Measurements from ENCODE around the gene KCTD5. TPM values are rescaled to one million over a fixed set of nuclear protein-coding genes. Genes with fewer than 3 reads are reported as not detected.
"Not testable (repeated sequence)": the region's sequence is repeated elsewhere in the genome, so short reads cannot be mapped to it uniquely, and the experiment has no call there.

Gene KCTD5
- total RNA-seq, 4 donors from 2014 or later = 4.6 to 21.6 (median 12.7) TPM

DNA sequence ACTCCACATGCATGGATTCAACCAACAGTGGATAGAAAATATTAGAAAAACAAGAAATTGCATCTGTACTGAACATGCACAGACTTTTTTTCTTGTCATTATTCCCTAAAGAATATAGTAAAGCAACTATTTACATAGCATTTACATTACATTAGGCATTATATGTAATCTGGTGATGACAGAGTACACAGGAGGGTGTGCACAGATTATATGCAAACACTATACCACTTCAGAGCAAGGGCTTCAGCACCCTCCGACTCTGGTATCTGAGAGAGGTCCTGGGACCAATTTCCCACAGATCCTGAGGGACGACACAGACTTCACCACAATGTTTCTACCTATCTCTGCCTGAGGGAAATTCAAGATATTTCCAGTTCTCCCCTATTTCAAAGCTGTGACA is 25.3 kb upstream of the KCTD5 start:
- no peaks in the 10 kb centered on the region for H3K27me3 ChIP-seq

DNA sequence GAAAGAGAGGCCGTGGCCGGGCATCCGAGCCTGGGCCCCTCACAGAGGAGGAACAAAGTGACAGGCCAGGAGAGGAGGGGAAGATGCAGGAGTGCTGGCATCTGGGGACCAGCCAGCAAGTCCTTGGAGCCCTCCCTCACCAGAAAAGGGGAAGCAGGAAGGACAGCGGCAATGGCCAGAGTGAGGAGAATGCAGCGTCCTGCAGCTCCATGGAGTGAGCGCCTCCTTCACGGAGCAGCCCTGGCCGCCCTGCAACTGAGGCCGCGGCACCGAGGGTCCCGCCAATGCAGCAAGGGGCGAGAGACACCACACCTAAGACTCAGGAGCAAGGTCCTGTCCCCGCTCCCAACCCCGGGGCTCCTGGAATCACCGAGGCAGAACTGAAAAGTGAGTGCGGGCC is 24.5 kb upstream of the KCTD5 start:
- intact Hi-C loops (cut with DNase I; ENCODE audit: low total_unique reads); H3K9me3 ChIP-seq; DNase-seq: not testable (repeated sequence)

More for the DNA sequence above, 25.3 kb upstream of the KCTD5 start:
- Histone ChIP-seq H3K9me3 (no peaks in the 10 kb centered on the region), H3K4me3 (no peak overlapping the region), H3K36me3 (no peaks in the 10 kb centered on the region), H3K27ac (no peak overlapping the region), H3K4me1 (peaks cover 0 to 7% of the 10 kb centered on the region in 2 donors)
- TF ChIP-seq POLR2A (IDR thresholded peaks at IDR 0.05) = no peak
- TF ChIP-seq, protein P1, sequence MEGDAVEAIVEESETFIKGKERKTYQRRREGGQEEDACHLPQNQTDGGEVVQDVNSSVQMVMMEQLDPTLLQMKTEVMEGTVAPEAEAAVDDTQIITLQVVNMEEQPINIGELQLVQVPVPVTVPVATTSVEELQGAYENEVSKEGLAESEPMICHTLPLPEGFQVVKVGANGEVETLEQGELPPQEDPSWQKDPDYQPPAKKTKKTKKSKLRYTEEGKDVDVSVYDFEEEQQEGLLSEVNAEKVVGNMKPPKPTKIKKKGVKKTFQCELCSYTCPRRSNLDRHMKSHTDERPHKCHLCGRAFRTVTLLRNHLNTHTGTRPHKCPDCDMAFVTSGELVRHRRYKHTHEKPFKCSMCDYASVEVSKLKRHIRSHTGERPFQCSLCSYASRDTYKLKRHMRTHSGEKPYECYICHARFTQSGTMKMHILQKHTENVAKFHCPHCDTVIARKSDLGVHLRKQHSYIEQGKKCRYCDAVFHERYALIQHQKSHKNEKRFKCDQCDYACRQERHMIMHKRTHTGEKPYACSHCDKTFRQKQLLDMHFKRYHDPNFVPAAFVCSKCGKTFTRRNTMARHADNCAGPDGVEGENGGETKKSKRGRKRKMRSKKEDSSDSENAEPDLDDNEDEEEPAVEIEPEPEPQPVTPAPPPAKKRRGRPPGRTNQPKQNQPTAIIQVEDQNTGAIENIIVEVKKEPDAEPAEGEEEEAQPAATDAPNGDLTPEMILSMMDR (IDR thresholded peaks at IDR 0.05) = no peak
- no peak for DNase-seq
- intact Hi-C loops (cut with DNase I; ENCODE audit: low total_unique reads) = no loop called here

DNA sequence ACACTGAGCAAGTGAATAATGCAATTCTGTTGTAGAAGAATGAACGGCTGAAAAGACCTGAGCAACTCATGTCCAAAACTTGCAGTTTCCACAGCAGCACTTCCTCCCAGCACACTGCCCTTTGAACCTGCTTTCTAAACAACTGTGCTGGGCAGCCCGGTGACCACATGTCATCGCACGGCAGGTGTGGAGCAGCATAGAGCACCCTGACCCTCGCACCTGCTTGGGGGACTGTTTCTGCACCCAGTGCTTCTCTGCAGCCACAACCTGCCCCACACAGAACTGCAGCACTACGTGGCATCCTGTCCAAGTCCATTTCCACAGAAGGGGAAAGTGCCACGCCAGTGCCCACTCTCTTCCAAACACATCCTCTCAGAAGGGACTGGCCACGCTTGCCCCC is 22.8 kb upstream of the KCTD5 start:
- DNase-seq; H3K4me3 ChIP-seq; H3K4me1 ChIP-seq; intact Hi-C loops (cut with DNase I; ENCODE audit: low total_unique reads); H3K9me3 ChIP-seq; H3K27me3 ChIP-seq; H3K36me3 ChIP-seq: not testable (repeated sequence)
- peak overlapping the region in 1 of 2 donors; percentile 91 for H3K27ac ChIP-seq

More for the DNA sequence above, 24.5 kb upstream of the KCTD5 start:
- H3K27ac ChIP-seq, H3K36me3 ChIP-seq, H3K27me3 ChIP-seq, H3K4me3 ChIP-seq, H3K4me1 ChIP-seq: not testable (repeated sequence)

DNA sequence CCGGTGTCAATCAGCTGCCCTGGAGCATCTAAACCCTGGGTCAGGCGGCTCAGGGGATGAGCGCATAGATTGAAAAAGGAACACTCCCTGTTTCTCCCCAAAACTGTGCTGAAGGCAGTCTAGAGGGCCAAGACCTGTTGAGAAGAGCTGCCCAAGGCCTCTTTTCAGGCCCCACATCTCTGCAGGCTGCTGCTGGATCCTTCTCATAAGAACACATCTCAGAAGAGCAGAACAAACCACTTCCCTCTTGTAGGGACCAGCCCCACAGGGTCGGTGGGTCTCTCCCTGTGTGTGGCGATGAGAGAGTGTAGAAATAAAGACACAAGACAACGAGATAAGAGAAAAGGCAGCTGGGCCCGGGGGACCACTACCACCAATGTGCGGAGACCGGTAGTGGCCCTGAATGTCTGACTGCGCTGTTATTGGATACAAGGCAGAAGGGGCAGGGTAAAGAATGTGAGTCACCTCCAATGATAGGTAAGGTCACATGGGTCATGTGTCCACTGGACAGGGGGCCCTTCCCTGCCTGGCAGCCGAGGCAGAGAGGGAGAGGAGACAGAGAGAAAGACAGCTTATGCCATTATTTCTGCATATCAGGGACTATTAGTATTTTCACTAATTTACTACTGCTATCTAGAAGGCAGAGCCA is 22.2 kb upstream of the KCTD5 start:
- H3K27me3 ChIP-seq; H3K4me3 ChIP-seq; H3K36me3 ChIP-seq; intact Hi-C loops (cut with DNase I; ENCODE audit: low total_unique reads); H3K9me3 ChIP-seq; DNase-seq; H3K4me1 ChIP-seq: not testable (repeated sequence)
- peak overlapping the region in 1 of 2 donors; percentile 91 for H3K27ac ChIP-seq

DNA sequence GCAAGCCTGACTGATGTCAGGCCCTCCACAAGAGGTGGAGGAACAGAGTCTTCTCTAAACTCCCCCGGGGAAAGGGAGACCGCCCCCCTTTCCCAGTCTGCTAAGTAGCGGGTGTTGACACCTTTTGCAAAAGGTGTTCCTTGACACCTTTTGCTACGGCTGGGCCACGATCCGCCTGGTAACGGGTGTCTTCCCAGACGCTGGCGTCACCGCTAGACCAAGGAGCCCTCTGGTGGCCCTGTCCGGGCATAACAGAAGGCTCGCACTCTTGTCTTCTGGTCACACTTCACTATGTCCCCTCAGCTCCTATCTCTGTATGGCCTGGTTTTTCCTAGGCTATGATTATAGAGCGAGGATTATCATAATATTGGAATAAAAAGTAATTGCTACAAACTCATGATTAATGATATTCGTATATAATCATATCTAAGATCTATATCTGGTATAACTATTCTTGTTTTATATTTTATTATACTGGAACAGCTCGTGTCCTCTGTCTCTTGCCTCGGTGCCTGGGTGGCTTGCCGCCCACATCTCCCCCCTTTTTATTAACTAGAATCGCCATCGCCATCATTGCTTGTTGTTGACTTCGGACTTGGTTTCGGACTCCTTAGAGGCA is 21.5 kb upstream of the KCTD5 start:
- H3K27ac ChIP-seq = peak overlapping the region; percentile 45 to 91

DNA sequence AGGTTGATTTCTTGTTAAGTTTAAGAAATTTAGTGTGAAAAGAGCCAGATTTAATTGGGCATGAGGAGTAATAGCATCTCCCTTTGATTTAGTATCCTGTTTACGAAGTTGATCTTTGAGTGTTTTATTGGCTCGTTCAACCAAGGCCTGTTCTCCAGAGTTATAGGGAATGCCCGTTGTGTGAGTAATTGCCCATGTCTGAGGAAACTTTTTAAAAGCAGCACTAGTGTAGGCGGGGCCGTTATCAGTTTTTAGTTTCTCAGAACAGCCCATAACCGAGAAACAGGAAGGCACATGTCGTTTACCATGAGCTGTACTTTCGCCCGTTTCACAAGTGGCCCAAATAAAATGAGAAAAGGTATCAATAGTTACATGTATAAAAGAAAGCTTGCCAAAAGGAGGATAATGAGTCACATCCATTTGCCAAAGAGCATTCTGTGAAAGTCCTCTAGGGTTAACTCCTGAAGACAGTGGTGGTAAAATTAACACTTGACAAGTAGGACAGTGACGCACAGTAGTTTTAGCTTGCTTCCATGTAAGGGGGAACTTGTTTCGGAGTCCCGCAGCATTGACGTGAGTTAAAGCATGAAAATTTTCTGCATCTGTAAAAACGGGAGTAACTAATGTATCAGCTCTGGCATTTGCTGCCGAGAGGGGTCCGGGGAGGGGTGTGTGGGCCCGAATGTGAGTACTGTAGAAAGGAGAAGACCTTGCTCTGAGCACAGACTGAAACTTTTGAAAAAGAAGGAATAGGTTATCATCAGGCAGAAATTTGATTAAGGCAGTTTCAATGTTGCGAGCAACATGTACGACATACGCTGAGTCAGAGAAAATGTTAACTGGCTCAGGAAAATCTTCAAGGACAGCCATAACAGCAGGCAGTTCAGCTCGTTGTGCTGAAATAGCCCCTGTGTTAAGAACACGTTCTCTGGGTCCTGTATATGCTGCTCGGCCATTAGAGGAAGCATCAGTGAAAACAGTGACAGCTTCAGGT is 18.5 kb upstream of the KCTD5 start:
- TF ChIP-seq, protein P1 (IDR thresholded peaks at IDR 0.05) = no peak
- no peak for TF ChIP-seq POLR2A (IDR thresholded peaks at IDR 0.05)
- Histone ChIP-seq H3K4me3 (peak overlapping the region in 1 of 2 donors; percentile 25), H3K27ac (peak overlapping the region; percentile 89 to 91), H3K27me3 (no peaks in the 10 kb centered on the region), H3K36me3 (no peaks in the 10 kb centered on the region), H3K4me1 (peaks cover 0 to 7% of the 10 kb centered on the region in 2 donors), H3K9me3 (no peaks in the 10 kb centered on the region)
- intact Hi-C loops (cut with DNase I; ENCODE audit: low total_unique reads) = no loop called here
- peak in 1 of 2 donors; percentile 80 for DNase-seq

More for the DNA sequence above, 21.5 kb upstream of the KCTD5 start:
- H3K4me1 ChIP-seq; H3K36me3 ChIP-seq; H3K4me3 ChIP-seq; H3K9me3 ChIP-seq; intact Hi-C loops (cut with DNase I; ENCODE audit: low total_unique reads); H3K27me3 ChIP-seq: not testable (repeated sequence)
- TF ChIP-seq, protein P1 (IDR thresholded peaks at IDR 0.05) = peak; percentile 17 to 52 (median 45)
- DNase-seq = peak in 1 of 2 donors; percentile 28
